ENCODE data around the gene C1orf35. TPM values are rescaled to one million over a fixed set of nuclear protein-coding genes. Genes with fewer than 3 reads are reported as not detected.

Gene C1orf35
- total RNA-seq, 1 donor from 2014 or later: 12.5 TPM

- peak overlapping the region; percentile 38 for H3K4me3 ChIP-seq
- DNase-seq (peak; percentile 56), ATAC-seq (no peak)
- no peaks in the 10 kb centered on the region for H3K9me3 ChIP-seq
- H3K27ac ChIP-seq: peak overlapping the region; percentile 47
- intact Hi-C loops (cut with DNase I): no loop called here
- no peaks in the 10 kb centered on the region for H3K36me3 ChIP-seq
- peaks cover 14% of the 10 kb centered on the region for H3K4me1 ChIP-seq
- H3K27me3 ChIP-seq: peaks cover 54% of the 10 kb centered on the region
- TF ChIP-seq CTCF (IDR thresholded peaks at IDR 0.05): no peak
Observed at GRCh38 chr1:228058172-228058948, 44.8 kb downstream of the C1orf35 start.

Small RNAs within 50 kb of the gene (microRNA-seq; reads per million reads assigned to microRNA genes)
- gene MIR3620 (ENCODE audit: borderline microRNAs expressed): 0.66 reads per million

Other genes starting within 250 kb of the C1orf35 start
- gene WNT9A, start 155.4 kb downstream of the C1orf35 start, total RNA-seq: 10.2 TPM
- gene WNT3A, start 96.3 kb downstream of the C1orf35 start, total RNA-seq: 10.1 TPM
- gene ARF1, start 20.6 kb downstream of the C1orf35 start, total RNA-seq: 397 TPM
- 39.9 TPM for gene MRPL55, start 6.0 kb upstream of the C1orf35 start, total RNA-seq
- 203 TPM for gene GUK1, start 37.0 kb upstream of the C1orf35 start, total RNA-seq
- 6.9 TPM for gene GJC2, start 46.6 kb upstream of the C1orf35 start, total RNA-seq
- gene IBA57, start 62.5 kb upstream of the C1orf35 start, total RNA-seq: 13.0 TPM
- 39.4 TPM for gene OBSCN, start 104.7 kb upstream of the C1orf35 start, total RNA-seq